Measurements from ENCODE around the gene OR52D1. TPM values are rescaled to one million over a fixed set of nuclear protein-coding genes. Genes with fewer than 3 reads are reported as not detected.

Gene OR52D1
- total RNA-seq, 1 experiment from 2014 or later: not detected

- TF ChIP-seq REST (IDR thresholded peaks at IDR 0.05; ENCODE audit: low read depth): no peak
- no peak for TF ChIP-seq RAD21 (IDR thresholded peaks at IDR 0.05; ENCODE audit: low read depth)
- no peak for TF ChIP-seq ZFX (IDR thresholded peaks at IDR 0.05)
- no peak for TF ChIP-seq SRF (IDR thresholded peaks at IDR 0.05; ENCODE audit: low read depth)
- no peak for TF ChIP-seq CEBPB (IDR thresholded peaks at IDR 0.05; ENCODE audit: low read depth)
- TF ChIP-seq TCF7L2 (IDR thresholded peaks at IDR 0.05; ENCODE audit: borderline replicate concordance, extremely low read depth, insufficient read depth, insufficient read length): no peak
- no peak for TF ChIP-seq ELF1 (IDR thresholded peaks at IDR 0.05; ENCODE audit: borderline replicate concordance, low read depth)
- TF ChIP-seq POLR2AphosphoS5 (IDR thresholded peaks at IDR 0.05; ENCODE audit: low read depth, low read length): no peak
Measured at GRCh38 chr11:5449023-5449422, 39.5 kb upstream of the OR52D1 start, which contains the start of gene OR51I2 (continued).

GRCh38 chr11:5449432-5449831 is 39.1 kb upstream of the OR52D1 start:
- Histone ChIP-seq H3K9me2 (ENCODE audit: insufficient read depth) (no peaks in the 10 kb centered on the region), H3K79me2 (ENCODE audit: insufficient read depth, low read length) (peaks cover 98% of the 10 kb centered on the region), H3K9ac (ENCODE audit: low read length) (no peak overlapping the region), H2AFZ (ENCODE audit: low read depth, low read length, poor library complexity, severe bottlenecking) (no peak overlapping the region), H4K20me1 (ENCODE audit: insufficient read depth) (peaks cover 54% of the 10 kb centered on the region), H3K4me3 (replicated peaks in 1 of 2; ENCODE audit: low read depth in 1 of 2, low read length in 2 of 2) (no peak overlapping the region), H3K4me1 (ENCODE audit: control insufficient read depth in 1 of 2, insufficient read depth in 2 of 2, low read length in 2 of 2) (peaks cover 0 to 34% of the 10 kb centered on the region in 2 experiments; a peak in 1 of 4 replicates), H3K27me3 (ENCODE audit: insufficient read depth, low read length) (no peaks in the 10 kb centered on the region), H3K36me3 (ENCODE audit: control insufficient read depth in 1 of 2, insufficient read depth in 2 of 2, low read length in 2 of 2) (peaks cover 16 to 75% of the 10 kb centered on the region in 2 experiments), H3K27ac (ENCODE audit: low read depth, low read length) (no peak overlapping the region), H3K9me3 (ENCODE audit: control insufficient read depth in 1 of 2, insufficient read depth in 1 of 2, low read depth in 1 of 2, low read length in 2 of 2) (no peaks in the 10 kb centered on the region), H3K4me2 (ENCODE audit: low read length) (no peak overlapping the region)
- RAD21 ChIA-PET (ENCODE audit: low non-redundant PET in 1 of 2, low total read pairs in 2 of 2, uncharacterized antibody in 2 of 2, unreplicated experiment in 2 of 2): no interaction called here
- BruUV-seq (replicated peaks): no TSS peak
- CTCF ChIA-PET: no interaction called here
- DNase-seq (ENCODE audit: low read depth, low spot score): no peak
- TF ChIP-seq POLR2AphosphoS5 (IDR thresholded peaks at IDR 0.05; ENCODE audit: low read depth, low read length) (no peak), EZH2phosphoT487 (IDR thresholded peaks at IDR 0.05; ENCODE audit: borderline replicate concordance) (no peak), EGR1 (IDR thresholded peaks at IDR 0.05; ENCODE audit: low read depth) (no peak), CTCF (IDR thresholded peaks at IDR 0.05 in 2 of 3, conservative IDR thresholded peaks at IDR 0.05 in 1 of 3; ENCODE audit: borderline replicate concordance in 1 of 3, insufficient read depth in 1 of 3, low read depth in 2 of 3, low read length in 2 of 3) (no peak), POLR2A (IDR thresholded peaks at IDR 0.05; ENCODE audit: borderline replicate concordance, extremely low read depth, insufficient read depth, insufficient read length) (no peak), RAD21 (IDR thresholded peaks at IDR 0.05; ENCODE audit: low read depth) (no peak), CBX3 (IDR thresholded peaks at IDR 0.05; ENCODE audit: low read depth) (no peak)
- no peak for ATAC-seq
- intact Hi-C loops (cut with micrococcal nuclease): no loop called here
- POLR2A ChIA-PET: no interaction called here

Data from HCT116 (cell line).